Duodenal mucosa (tissue), 2 donors: ENCODE measurements around the gene PLEKHA7.

ENCODE experiments used
- H3K27ac ChIP-seq: one replicate; pipeline ENCODE4 v1.7.0; 2013; ENCODE audit warnings: low read depth, low read length
- H3K27me3 ChIP-seq, 2 donors: one replicate each; pipeline ENCODE4 v1.7.0; 2013; ENCODE audit warnings: low read length in 2 of 2, control low read depth in 1 of 2; ENCODE audit not compliant: insufficient read depth in 2 of 2, control insufficient read depth in 1 of 2
- H3K36me3 ChIP-seq, 2 donors: one replicate each; pipeline ENCODE4 v1.7.0; 2013; ENCODE audit warnings: low read length in 2 of 2, control low read depth in 1 of 2; ENCODE audit not compliant: insufficient read depth in 2 of 2, control insufficient read depth in 1 of 2
- H3K4me1 ChIP-seq, 2 donors: one replicate each; pipeline ENCODE4 v1.7.0; 2013; ENCODE audit warnings: low read length in 2 of 2, control low read depth in 1 of 2; ENCODE audit not compliant: insufficient read depth in 2 of 2, control insufficient read depth in 1 of 2
- H3K4me3 ChIP-seq, 2 donors: one replicate each; pipeline ENCODE4 v1.7.0; 2013; ENCODE audit warnings: low read length in 2 of 2, low read depth in 1 of 2
- H3K9ac ChIP-seq, 2 donors: one replicate each; pipeline ENCODE4 v1.7.0; 2013; ENCODE audit warnings: low read length in 2 of 2, low read depth in 1 of 2
- H3K9me3 ChIP-seq, 2 donors: one replicate each; pipeline ENCODE4 v1.7.0; 2013; ENCODE audit warnings: low read length in 2 of 2, control low read depth in 1 of 2; ENCODE audit not compliant: control insufficient read depth in 1 of 2

The PLEKHA7 gene

DNA sequence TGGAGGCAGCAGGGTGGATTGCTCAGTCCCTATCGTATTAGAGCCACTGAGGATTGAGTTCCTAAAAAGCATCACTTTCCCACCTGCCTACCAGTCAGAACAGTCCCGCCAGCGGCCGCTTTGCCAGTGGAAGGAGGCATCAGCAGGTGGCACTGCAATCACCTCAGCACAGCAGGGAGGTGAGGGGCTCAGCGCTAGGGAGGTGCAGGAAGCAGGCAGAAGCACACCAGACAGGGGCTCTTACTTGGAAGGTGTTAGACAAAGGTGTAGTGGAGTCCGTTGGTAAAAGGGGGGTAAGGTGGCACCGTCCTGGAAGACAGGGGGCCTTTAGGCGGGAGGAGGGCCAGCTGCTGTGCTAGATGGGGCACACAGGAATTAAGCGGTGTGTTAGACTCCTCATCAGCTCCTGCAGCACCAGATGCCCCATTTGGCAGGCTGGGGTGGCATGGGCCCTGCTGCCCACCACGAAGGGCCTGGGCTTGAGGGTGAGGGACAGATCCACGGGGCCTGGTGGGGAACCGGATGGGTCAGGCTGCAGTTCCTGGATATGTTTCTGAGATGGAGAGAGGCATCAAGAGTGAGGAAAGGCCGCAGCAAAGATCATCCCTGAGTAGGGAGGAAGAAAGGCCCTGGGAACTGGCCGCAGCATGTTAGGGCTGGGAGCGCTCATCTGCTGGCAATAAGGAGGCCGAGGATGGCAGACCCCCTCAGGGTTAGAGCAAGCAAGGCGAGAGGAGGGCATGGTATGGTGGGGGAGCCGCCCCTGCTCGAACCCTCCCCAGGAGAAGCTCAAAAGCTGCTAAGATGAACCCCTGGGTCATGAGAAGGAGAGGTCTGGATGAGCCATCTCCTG, 233.3 kb downstream of the PLEKHA7 start:
- no peaks in the 10 kb centered on the region for H3K27me3 ChIP-seq
- H3K27ac ChIP-seq, result no peak overlapping the region
- H3K9ac ChIP-seq, result no peak overlapping the region
- no peak overlapping the region for H3K4me3 ChIP-seq
- H3K36me3 ChIP-seq, result peaks cover 20 to 46% of the 10 kb centered on the region in 2 donors
- H3K9me3 ChIP-seq, result no peaks in the 10 kb centered on the region
- peaks cover 4 to 14% of the 10 kb centered on the region in 2 donors for H3K4me1 ChIP-seq

DNA sequence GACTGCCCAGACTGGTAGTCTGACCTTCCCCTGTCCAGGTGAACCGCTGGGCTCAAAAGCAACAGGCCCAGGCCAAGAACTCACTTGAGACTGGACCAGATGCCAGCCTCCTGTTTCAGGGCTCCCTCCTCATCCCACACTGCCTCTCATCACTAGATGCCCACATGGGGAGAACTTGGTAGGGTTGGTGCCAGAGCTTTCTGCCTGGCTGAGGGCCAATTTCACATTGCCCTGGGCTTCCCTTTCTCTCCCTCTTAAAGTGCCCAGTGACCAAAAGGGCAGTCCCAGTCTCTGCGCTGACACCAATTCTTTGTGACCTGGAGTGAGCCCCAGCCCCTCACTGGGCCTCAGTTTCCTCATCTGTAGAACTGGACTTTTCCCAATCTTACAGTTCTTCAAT, 234.1 kb downstream of the PLEKHA7 start:
- H3K27me3 ChIP-seq, result no peaks in the 10 kb centered on the region
- H3K9ac ChIP-seq, result no peak overlapping the region
- no peak overlapping the region for H3K27ac ChIP-seq
- peaks cover 0 to 10% of the 10 kb centered on the region in 2 donors for H3K4me1 ChIP-seq
- peaks cover 25 to 46% of the 10 kb centered on the region in 2 donors for H3K36me3 ChIP-seq
- H3K9me3 ChIP-seq, result no peaks in the 10 kb centered on the region
- no peak overlapping the region for H3K4me3 ChIP-seq

DNA sequence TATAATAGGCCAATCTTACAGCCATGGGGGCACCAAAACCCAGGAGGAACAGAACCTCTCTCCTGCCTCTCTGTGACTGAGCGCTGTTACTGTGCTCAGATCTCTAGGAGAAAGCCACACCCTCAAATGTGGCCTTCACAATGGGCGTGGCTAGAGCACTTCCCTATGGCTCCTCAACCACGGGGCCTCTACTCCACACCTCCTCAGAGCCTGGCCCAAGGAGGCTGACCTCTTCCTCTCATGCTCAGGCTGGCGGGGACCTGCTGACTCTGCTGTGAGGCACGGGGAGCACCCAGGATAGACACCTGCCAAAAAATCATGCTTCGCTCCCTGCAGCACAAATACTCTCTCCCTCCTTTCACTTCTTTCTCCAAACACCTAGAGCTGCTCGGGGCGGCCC, 234.8 kb downstream of the PLEKHA7 start:
- Histone ChIP-seq H3K27me3 (no peaks in the 10 kb centered on the region), H3K4me1 (peaks cover 0 to 10% of the 10 kb centered on the region in 2 donors), H3K4me3 (no peak overlapping the region), H3K27ac (no peak overlapping the region), H3K9ac (no peak overlapping the region), H3K9me3 (no peaks in the 10 kb centered on the region), H3K36me3 (peaks cover 25 to 44% of the 10 kb centered on the region in 2 donors)

DNA sequence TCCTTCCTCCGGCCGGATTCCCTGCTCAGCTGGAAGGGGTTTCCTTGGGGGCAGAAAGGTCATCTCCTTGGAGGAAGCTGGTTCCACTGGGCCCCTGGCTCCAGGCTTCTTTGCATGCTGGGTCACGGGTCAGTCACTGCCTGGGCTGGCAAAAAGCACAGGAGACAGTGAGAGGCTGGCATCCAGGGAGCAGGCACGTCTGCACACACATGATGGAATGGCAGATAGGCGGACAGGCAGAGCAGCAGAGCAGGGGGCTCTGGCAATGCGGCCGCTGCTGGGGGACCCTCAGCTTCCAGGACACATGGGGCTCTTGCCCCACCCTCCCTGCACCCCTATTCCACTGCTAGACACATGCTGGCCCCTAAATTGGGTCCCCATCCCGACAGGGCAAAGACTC, 235.3 kb downstream of the PLEKHA7 start:
- Histone ChIP-seq H3K9me3 (no peaks in the 10 kb centered on the region), H3K27ac (no peak overlapping the region), H3K4me3 (no peak overlapping the region), H3K4me1 (peaks cover 0 to 10% of the 10 kb centered on the region in 2 donors), H3K27me3 (no peaks in the 10 kb centered on the region), H3K9ac (no peak overlapping the region), H3K36me3 (peaks cover 25 to 47% of the 10 kb centered on the region in 2 donors)

DNA sequence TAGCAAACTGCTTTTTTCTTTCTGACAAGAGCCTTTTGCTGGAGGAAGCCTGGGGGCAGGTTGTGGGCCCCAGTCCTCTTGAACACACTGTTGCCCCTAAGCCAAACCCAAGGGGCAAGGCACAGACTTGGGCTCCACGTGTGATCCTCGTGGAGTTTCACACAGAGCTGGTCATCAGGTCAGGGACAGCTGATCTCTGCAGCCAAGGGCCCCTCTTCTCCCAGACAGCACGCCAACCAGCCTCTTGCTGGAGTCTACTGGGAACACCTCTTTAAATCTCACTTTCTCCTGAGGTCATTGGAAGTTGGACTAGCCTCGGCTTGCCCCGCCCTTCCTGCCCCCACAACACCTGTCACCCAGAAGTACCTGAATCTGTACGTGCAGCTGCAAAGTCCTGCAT, 235.9 kb downstream of the PLEKHA7 start:
- H3K36me3 ChIP-seq, result peaks cover 20 to 42% of the 10 kb centered on the region in 2 donors
- H3K4me1 ChIP-seq, result peaks cover 0 to 10% of the 10 kb centered on the region in 2 donors
- no peaks in the 10 kb centered on the region for H3K27me3 ChIP-seq
- no peak overlapping the region for H3K9ac ChIP-seq
- no peak overlapping the region for H3K4me3 ChIP-seq
- no peaks in the 10 kb centered on the region for H3K9me3 ChIP-seq
- H3K27ac ChIP-seq, result no peak overlapping the region

DNA sequence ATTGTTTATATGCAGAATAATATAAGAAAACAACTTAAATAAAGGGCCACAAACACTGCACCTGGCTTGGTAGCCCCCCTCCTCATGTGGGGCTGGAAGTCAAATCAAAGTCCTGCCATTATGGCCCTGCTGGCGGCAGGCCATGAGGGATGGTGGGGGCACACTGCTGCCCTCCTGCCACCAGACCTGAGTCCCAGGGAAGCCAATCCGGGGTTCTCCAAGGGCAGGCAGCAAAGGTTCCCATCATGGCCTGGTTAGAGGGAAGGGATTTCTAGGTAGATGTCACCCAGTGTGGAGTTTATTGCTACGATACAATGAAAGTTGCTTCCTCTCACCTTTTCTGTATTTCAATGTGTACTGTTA, 236.6 kb downstream of the PLEKHA7 start:
- H3K4me1 ChIP-seq, result peaks cover 0 to 10% of the 10 kb centered on the region in 2 donors

DNA sequence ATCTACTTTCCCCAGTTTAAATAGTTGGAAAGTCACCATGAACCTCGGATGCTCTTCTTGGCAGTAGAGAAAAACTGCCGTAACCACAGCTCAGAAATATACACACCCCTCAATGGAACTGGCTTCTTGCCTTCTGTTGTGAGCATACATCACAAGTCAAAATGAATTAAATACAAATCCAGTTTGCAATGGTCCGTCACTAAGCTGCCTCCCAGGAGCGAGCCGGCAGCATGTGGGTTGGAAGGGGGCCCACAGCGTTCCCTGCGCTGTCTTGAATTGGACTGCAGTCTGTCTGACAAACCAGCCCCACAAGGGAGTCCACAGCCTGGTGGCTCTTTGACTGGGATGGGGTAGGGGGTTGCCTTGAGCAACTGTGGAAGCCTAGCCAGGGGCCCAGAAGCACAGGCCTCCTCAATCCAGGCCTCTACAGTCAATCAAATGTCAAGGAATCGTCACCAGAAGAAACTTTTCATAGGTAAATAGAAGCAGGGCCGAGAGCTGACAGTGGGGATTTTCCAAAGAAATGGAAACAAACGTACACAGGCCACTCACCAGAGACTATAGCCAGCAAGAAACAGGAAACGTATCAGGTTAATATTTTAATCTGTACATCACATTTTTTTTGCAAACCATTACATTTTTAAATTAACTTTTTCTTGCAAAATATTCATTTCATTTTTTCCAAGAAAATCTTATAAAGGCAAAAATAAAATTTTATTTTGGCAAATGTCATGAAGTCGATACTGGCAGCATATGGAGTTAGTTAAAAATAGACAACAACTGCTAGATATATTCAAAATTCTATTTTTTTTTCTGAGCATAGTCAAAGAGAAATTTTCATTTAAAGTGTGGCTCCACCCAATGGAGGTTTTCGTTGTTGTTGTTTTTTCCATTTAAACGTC, 237.3 kb downstream of the PLEKHA7 start:
- Histone ChIP-seq H3K4me1 (peaks cover 0 to 5% of the 10 kb centered on the region in 2 donors), H3K9ac (no peak overlapping the region), H3K27me3 (no peaks in the 10 kb centered on the region), H3K36me3 (peaks cover 12 to 34% of the 10 kb centered on the region in 2 donors), H3K9me3 (no peaks in the 10 kb centered on the region), H3K27ac (no peak overlapping the region), H3K4me3 (no peak overlapping the region)

More for the DNA sequence above, 236.6 kb downstream of the PLEKHA7 start:
- H3K9ac ChIP-seq, result no peak overlapping the region
- peaks cover 13 to 37% of the 10 kb centered on the region in 2 donors for H3K36me3 ChIP-seq
- no peak overlapping the region for H3K27ac ChIP-seq
- no peak overlapping the region for H3K4me3 ChIP-seq
- no peaks in the 10 kb centered on the region for H3K9me3 ChIP-seq
- no peaks in the 10 kb centered on the region for H3K27me3 ChIP-seq

DNA sequence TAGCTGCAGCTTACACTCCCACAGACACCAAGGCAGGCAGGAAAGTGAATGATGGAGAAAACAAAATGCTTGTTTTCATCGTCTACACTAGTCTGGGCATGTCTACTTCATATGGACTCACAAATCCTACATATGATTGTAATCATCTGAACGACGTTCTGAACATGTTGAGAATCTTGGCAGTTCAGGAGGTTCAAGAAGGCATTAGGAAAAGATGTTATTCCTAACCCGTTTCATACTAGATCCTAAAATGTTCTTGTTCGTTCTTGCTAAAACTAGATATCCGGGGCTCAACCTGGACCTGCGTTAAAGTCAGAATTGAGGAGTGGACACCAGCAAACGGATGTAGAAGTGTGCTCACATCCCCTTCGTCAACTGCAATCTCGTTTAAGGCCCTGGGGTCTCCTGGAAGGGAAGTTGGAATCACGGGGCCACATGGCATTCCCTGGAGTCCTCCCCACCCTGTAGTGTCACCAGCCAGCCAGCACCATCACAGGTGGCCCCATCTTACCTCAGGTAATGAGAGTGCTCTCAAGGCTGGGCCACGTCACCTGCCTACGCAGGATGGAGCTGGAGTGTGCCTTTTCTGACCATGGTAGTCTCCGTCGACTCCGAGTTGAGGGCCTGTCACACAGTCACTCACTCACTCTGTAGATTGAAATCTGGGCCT, 238.5 kb downstream of the PLEKHA7 start:
- Histone ChIP-seq H3K27ac (no peak overlapping the region), H3K36me3 (peaks cover 10 to 32% of the 10 kb centered on the region in 2 donors), H3K9me3 (no peaks in the 10 kb centered on the region), H3K4me3 (no peak overlapping the region), H3K4me1 (peaks cover 0 to 5% of the 10 kb centered on the region in 2 donors), H3K27me3 (no peaks in the 10 kb centered on the region), H3K9ac (no peak overlapping the region)

DNA sequence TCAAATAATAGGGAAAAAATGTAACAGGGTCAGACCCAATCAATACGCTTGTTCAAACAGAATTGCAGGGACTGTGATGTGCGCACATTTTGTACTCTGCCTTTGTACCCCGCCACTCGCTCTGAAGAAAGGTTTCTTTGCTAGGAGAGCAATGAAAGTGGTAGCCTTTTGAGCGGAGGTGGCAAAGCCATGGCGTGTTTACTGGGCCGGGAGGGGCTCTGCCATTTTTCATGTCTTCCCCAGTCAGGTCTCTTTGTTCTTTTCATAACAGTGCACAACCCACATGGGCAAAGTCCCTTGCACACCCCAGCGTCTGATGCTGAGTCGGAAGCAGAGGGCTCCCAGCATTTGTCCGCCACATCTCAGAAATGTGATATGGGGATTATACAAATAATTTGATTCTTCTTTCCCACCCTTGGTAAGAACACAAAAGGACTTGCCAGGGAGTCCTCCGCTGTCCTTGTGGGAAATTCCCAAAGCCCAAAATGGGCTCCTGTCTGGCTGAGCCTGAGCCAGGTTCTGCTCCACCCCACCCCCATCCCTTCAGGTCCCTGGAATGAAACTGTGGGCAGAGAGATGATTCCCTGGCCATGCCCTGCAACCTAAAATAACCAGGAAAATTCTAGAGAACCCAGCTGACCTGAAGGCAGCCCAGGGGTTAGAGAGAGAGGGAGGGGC, 239.1 kb downstream of the PLEKHA7 start:
- Histone ChIP-seq H3K9me3 (no peaks in the 10 kb centered on the region), H3K27ac (no peak overlapping the region), H3K36me3 (peaks cover 10 to 32% of the 10 kb centered on the region in 2 donors), H3K27me3 (no peaks in the 10 kb centered on the region), H3K4me1 (peaks cover 0 to 5% of the 10 kb centered on the region in 2 donors), H3K4me3 (no peak overlapping the region), H3K9ac (no peak overlapping the region)
